Endodermal cell (in vitro differentiated cells): ENCODE data around the gene ASPHD2. TPM values are rescaled to one million over a fixed set of nuclear protein-coding genes. Genes with fewer than 3 reads are reported as not detected.
A peak's percentile ranks its signal among the peaks of the same experiment; 100 is the strongest.

ENCODE experiments used
- DNase-seq: peaks from one replicate; pipeline ENCODE4 v3.0.0-alpha.2; 2017
- H3K27ac ChIP-seq: 2 replicates; pipeline ENCODE4 v1.5.1; 2013; ENCODE audit warnings: mild to moderate bottlenecking, low read depth, low read length, moderate library complexity
- H3K27me3 ChIP-seq: 2 replicates; pipeline ENCODE4 v1.6.1; 2013; ENCODE audit warnings: mild to moderate bottlenecking, low read length, moderate library complexity; ENCODE audit not compliant: insufficient read depth, control insufficient read depth, poor library complexity, severe bottlenecking
- H3K36me3 ChIP-seq: 2 replicates; pipeline ENCODE4 v1.7.0; 2013; ENCODE audit warnings: mild to moderate bottlenecking, low read length, moderate library complexity; ENCODE audit not compliant: control insufficient read depth, insufficient read depth
- H3K4me1 ChIP-seq: one replicate; pipeline ENCODE4 v1.7.0; 2013; ENCODE audit warnings: low read length; ENCODE audit not compliant: control insufficient read depth, insufficient read depth
- H3K4me3 ChIP-seq: 2 replicates; pipeline ENCODE4 v1.5.1; 2013; ENCODE audit warnings: mild to moderate bottlenecking, low read length, moderate library complexity
- H3K9ac ChIP-seq: 2 replicates; pipeline ENCODE4 v1.6.1; 2013; ENCODE audit warnings: mild to moderate bottlenecking, low read length, moderate library complexity; ENCODE audit not compliant: poor library complexity, severe bottlenecking; ENCODE audit errors: extremely low read depth
- H3K9me3 ChIP-seq: 2 replicates; pipeline ENCODE4 v1.6.1; 2013; ENCODE audit warnings: mild to moderate bottlenecking, low read length, moderate library complexity; ENCODE audit not compliant: control insufficient read depth
- H3K27ac Mint-ChIP-seq: 2 replicates; pipeline ENCODE4 v1.8.0; 2020; ENCODE audit warnings: mixed read lengths
- H3K27me3 Mint-ChIP-seq: 2 replicates; pipeline ENCODE4 v1.8.0; 2021; ENCODE audit warnings: mild to moderate bottlenecking, mixed read lengths; ENCODE audit not compliant: insufficient read depth
- H3K36me3 Mint-ChIP-seq: 2 replicates; pipeline ENCODE4 v1.8.0; 2020; ENCODE audit warnings: low read depth, mixed read lengths
- H3K4me1 Mint-ChIP-seq: 2 replicates; pipeline ENCODE4 v1.8.0; 2020; ENCODE audit warnings: mixed read lengths
- H3K4me3 Mint-ChIP-seq: 2 replicates; pipeline ENCODE4 v1.8.0; 2020; ENCODE audit warnings: mild to moderate bottlenecking, moderate library complexity, mixed read lengths
- H3K9me3 Mint-ChIP-seq: 2 replicates; pipeline ENCODE4 v1.8.0; 2020; ENCODE audit warnings: mild to moderate bottlenecking, mixed read lengths
- WGBS, 2 experiments: methylation state at CpG; one replicate each; pipeline versions ENCODE4 v1.1.5 to v1.1.7; 2013; ENCODE audit warnings: missing lambda C conversion rate in 2 of 2, mixed read lengths in 1 of 2; ENCODE audit not compliant: insufficient coverage in 1 of 2, insufficient read length in 1 of 2; 5-methylcytosine and 5-hydroxymethylcytosine counted together
- total RNA-seq, 2 donors: library from RNA; stranded (reverse); fragmentation: NEBNext Ultra II Directional in 1 of 2; extraction: Animal tissue kit (Norgen Biotek cat#: 25700) in 1 of 2; gene quantifications; 2 replicates in 1 of 2; 3 replicates in 1 of 2; pipeline ENCODE4 v1.2.1, GENCODE V29; 2021
- TF ChIP-seq, protein P1 (sequence below): fragments of 200-600 bp; sonication (generic); conservative IDR thresholded peaks from 2 replicates; pipeline ENCODE4 v1.5.0; 2021; ENCODE audit warnings: antibody characterized with exemption, mild to moderate bottlenecking

The ASPHD2 gene
- total RNA-seq, 2 donors from 2014 or later = 6.0 to 7.3 TPM

DNA sequence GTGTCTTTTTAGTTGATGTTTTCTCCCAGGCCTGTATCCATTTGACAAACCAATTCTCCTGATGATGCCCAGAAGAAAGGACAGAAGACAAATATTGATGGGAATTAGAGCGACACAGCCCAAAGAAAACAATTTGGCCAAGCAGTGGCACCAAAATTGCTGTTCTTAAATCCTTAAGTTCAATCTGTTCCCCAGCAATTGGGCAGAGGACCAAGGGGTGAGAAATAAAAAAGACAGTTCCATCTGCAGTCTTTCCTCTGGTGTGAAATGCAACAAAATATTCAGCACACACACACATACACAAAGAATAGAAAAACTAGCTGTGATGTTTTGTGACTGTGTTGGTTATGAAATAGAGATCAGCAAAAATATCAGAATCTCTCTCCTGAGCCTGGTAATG, 38.0 kb upstream of the ASPHD2 start:
- 92 to 100% methylated on average over 1 of the region's 1 CpG for WGBS, 2 experiments
- Histone ChIP-seq H3K9me3 (no peaks in the 10 kb centered on the region), H3K9ac (no peak overlapping the region), H3K27me3 (no peaks in the 10 kb centered on the region), H3K27ac (no peak overlapping the region), H3K36me3 (no peaks in the 10 kb centered on the region), H3K4me3 (no peak overlapping the region), H3K4me1 (no peaks in the 10 kb centered on the region)
- TF ChIP-seq, protein P1, sequence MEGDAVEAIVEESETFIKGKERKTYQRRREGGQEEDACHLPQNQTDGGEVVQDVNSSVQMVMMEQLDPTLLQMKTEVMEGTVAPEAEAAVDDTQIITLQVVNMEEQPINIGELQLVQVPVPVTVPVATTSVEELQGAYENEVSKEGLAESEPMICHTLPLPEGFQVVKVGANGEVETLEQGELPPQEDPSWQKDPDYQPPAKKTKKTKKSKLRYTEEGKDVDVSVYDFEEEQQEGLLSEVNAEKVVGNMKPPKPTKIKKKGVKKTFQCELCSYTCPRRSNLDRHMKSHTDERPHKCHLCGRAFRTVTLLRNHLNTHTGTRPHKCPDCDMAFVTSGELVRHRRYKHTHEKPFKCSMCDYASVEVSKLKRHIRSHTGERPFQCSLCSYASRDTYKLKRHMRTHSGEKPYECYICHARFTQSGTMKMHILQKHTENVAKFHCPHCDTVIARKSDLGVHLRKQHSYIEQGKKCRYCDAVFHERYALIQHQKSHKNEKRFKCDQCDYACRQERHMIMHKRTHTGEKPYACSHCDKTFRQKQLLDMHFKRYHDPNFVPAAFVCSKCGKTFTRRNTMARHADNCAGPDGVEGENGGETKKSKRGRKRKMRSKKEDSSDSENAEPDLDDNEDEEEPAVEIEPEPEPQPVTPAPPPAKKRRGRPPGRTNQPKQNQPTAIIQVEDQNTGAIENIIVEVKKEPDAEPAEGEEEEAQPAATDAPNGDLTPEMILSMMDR = no peak
- H3K27ac Mint-ChIP-seq = no peak overlapping the region
- no peak for DNase-seq
- H3K9me3 Mint-ChIP-seq = no peaks in the 10 kb centered on the region
- H3K4me1 Mint-ChIP-seq = peaks cover 5% of the 10 kb centered on the region
- no peaks in the 10 kb centered on the region for H3K36me3 Mint-ChIP-seq
- H3K4me3 Mint-ChIP-seq = no peak overlapping the region
- H3K27me3 Mint-ChIP-seq = no peaks in the 10 kb centered on the region

DNA sequence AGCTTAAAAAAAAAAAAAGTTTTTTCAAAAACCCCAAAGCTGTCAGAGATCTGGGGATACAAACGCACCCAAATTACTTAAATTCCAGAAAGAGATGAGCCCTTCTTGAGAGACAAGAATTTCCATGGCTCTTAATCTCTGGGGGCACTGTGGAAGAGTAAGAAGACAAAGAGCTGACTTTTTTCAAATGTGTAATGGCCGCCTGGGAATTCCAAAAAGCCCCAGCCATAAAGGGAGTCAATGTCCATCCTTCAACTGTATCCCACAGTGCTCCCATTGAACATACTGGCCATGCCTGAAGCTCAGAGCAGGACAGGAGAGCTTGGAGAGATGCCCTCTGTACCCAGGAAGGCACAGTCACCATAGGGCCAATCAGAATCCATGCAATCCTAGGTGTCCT, 37.4 kb upstream of the ASPHD2 start:
- WGBS, 2 experiments = 68 to 91% methylated on average over 2 of the region's 2 CpGs
- Histone ChIP-seq H3K4me3 (no peak overlapping the region), H3K9ac (no peak overlapping the region), H3K36me3 (no peaks in the 10 kb centered on the region), H3K4me1 (no peaks in the 10 kb centered on the region), H3K9me3 (no peaks in the 10 kb centered on the region), H3K27ac (no peak overlapping the region), H3K27me3 (no peaks in the 10 kb centered on the region)
- TF ChIP-seq, protein P1 = no peak
- Mint-ChIP-seq H3K4me1 (peaks cover 5% of the 10 kb centered on the region), H3K36me3 (no peaks in the 10 kb centered on the region), H3K27ac (no peak overlapping the region), H3K9me3 (no peaks in the 10 kb centered on the region), H3K4me3 (no peak overlapping the region), H3K27me3 (no peaks in the 10 kb centered on the region)
- no peak for DNase-seq

DNA sequence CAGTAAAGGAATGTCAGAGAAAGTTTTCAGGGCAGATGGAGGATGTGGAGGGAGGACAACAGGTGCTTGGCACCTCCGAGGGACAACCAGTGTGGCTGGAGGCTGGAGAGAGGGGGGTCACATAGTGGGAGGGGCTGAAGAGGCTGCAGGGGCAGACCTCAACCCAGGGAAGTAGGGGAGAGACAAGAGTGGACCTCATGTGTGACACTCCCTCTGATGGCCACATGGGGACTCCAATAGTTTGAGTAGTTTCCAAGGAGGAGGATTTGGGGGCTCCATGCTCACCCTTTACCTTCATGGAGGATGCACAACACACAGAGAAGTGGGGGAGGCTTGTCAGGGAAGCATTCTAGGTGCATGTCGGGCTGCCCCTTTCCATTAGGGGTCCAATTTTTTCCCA, 35.1 kb upstream of the ASPHD2 start:
- no peaks in the 10 kb centered on the region for H3K36me3 Mint-ChIP-seq
- TF ChIP-seq, protein P1 = peak; percentile 60
- Histone ChIP-seq H3K4me3 (no peak overlapping the region), H3K36me3 (no peaks in the 10 kb centered on the region), H3K9me3 (no peaks in the 10 kb centered on the region), H3K27me3 (no peaks in the 10 kb centered on the region), H3K9ac (no peak overlapping the region), H3K4me1 (no peaks in the 10 kb centered on the region), H3K27ac (peak overlapping the region; percentile 97)
- H3K4me1 Mint-ChIP-seq = peaks cover 5% of the 10 kb centered on the region
- no peaks in the 10 kb centered on the region for H3K9me3 Mint-ChIP-seq
- H3K27me3 Mint-ChIP-seq = no peaks in the 10 kb centered on the region
- no peak overlapping the region for H3K4me3 Mint-ChIP-seq
- 33 to 74% methylated on average over 1 to 2 of the region's 2 CpGs for WGBS, 2 experiments
- peak; percentile 59 for DNase-seq
- H3K27ac Mint-ChIP-seq = no peak overlapping the region
